Measurements from ENCODE around the gene UBL4B. TPM values are rescaled to one million over a fixed set of nuclear protein-coding genes. Genes with fewer than 3 reads are reported as not detected.

UBL4B gene
- total RNA-seq, 1 donor from 2014 or later = not detected

DNA sequence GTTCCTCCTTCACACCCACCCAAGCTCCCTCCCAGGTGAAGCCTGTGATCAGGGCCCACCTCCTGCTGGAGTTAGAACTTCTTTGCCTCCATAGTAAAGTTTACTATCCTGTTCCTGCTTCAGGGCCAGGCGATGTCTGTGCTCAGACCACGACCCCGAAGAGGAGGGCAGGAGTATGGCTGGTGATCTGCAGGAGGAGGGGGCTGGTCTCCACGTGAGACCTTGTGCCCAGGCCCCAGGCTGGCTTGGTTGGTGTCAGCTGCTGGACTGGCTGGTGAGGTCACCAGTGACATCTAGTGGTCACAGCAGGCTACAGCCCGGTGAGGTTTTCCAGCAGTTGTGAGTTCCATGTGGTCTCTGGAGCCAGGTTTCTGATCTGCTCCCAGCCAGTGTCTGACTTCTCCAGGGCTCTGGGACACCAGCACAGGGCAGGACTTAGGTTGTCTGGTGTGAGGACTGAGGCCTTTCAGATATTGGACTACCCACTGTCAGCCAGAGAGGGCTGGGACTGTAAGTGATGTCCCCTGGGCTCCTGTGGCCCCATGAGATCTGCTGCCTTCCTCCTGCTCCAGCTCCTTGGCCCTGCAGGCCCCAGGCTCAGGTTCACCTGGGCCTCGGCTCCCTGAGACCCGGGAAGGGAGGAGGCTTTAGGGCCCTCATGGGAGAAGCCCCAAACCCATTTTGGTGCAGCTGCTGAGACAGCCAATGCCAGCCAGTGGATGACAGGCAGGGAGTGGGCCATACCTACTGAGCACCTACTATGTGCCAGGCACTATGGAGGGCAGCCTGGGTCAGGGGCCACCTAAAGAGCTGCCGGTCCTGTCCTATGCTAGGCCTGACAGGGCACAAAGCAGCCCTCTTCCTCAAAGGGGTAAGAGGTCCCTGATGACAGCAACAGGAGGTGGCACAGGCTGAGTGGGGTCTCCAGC lies 6.0 kb upstream of the UBL4B start:
- Mint-ChIP-seq H3K27ac (ENCODE audit: unreplicated experiment) (no peak overlapping the region), H3K4me1 (ENCODE audit: low read depth) (peaks cover 14% of the 10 kb centered on the region), H3K4me3 (ENCODE audit: unreplicated experiment) (no peak overlapping the region), H3K9me3 (ENCODE audit: low read depth) (no peaks in the 10 kb centered on the region), H3K27me3 (ENCODE audit: low read depth) (peaks cover 2% of the 10 kb centered on the region), H3K36me3 (ENCODE audit: low read depth) (no peaks in the 10 kb centered on the region)
- TF ChIP-seq, protein P1, sequence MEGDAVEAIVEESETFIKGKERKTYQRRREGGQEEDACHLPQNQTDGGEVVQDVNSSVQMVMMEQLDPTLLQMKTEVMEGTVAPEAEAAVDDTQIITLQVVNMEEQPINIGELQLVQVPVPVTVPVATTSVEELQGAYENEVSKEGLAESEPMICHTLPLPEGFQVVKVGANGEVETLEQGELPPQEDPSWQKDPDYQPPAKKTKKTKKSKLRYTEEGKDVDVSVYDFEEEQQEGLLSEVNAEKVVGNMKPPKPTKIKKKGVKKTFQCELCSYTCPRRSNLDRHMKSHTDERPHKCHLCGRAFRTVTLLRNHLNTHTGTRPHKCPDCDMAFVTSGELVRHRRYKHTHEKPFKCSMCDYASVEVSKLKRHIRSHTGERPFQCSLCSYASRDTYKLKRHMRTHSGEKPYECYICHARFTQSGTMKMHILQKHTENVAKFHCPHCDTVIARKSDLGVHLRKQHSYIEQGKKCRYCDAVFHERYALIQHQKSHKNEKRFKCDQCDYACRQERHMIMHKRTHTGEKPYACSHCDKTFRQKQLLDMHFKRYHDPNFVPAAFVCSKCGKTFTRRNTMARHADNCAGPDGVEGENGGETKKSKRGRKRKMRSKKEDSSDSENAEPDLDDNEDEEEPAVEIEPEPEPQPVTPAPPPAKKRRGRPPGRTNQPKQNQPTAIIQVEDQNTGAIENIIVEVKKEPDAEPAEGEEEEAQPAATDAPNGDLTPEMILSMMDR (IDR thresholded peaks at IDR 0.05) = peak; percentile 92
- DNase-seq (ENCODE audit: low spot score) = no peak

DNA sequence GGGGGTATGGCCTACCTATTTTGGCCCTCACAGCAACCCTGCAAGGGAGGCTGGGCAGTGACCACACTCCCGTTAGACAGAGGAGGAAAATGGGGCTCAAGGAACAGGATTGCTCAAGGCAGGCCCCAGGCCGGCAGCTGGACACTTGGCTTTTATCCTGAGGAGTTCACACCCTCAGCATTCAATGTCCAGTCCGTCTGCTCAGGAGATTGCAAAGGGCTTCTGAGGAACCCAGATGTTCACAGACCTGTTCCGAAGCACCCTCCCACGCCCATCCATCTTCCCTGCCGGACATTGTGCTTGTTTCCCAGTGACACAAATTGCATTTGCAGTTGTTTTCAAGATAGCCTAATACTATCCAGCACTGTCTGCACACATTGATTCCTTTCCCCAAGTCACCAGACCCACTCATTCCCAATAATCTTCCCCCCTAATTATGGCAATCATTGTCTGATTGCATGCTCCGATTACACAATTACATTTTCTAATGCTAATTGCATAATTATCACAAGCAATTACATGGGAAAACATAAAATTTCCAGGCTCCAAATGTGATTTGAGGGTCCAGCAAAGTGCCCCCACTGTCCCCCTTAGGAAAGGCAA lies 4.3 kb upstream of the UBL4B start:
- H3K27me3 Mint-ChIP-seq (ENCODE audit: low read depth) = peaks cover 2% of the 10 kb centered on the region

DNA sequence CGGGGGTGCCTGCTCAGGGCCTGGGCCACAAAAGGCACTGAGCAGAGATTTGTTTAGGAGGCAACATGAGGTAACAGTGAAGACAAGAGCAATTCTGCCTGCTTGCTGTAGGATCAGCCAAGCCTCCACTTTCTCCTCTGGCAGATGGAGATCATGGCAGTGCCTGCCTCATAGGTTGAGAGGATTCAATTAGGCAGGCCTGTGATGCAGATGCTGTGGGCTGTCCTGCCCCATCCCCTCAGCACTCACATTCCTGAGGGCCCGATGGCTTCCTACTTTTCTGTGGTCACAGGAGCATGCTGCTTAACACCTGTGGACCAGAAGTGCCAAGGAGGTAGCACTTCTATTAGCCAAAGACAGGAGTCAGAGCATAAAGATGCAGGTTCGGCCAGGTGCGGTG lies 1.2 kb upstream of the UBL4B start:
- Mint-ChIP-seq H3K36me3 (ENCODE audit: low read depth) (no peaks in the 10 kb centered on the region), H3K9me3 (ENCODE audit: low read depth) (no peaks in the 10 kb centered on the region), H3K27ac (ENCODE audit: unreplicated experiment) (no peak overlapping the region), H3K27me3 (ENCODE audit: low read depth) (peaks cover 10% of the 10 kb centered on the region), H3K4me3 (ENCODE audit: unreplicated experiment) (no peak overlapping the region), H3K4me1 (ENCODE audit: low read depth) (peaks cover 7% of the 10 kb centered on the region)
- no peak for DNase-seq (ENCODE audit: low spot score)
- TF ChIP-seq, protein P1 (IDR thresholded peaks at IDR 0.05) = no peak

More for the DNA sequence above, 4.3 kb upstream of the UBL4B start:
- H3K4me1 Mint-ChIP-seq (ENCODE audit: low read depth) = peaks cover 7% of the 10 kb centered on the region
- DNase-seq (ENCODE audit: low spot score) = no peak
- TF ChIP-seq, protein P1 (IDR thresholded peaks at IDR 0.05) = no peak
- no peak overlapping the region for H3K4me3 Mint-ChIP-seq (ENCODE audit: unreplicated experiment)
- H3K27ac Mint-ChIP-seq (ENCODE audit: unreplicated experiment) = no peak overlapping the region
- H3K36me3 Mint-ChIP-seq (ENCODE audit: low read depth) = no peaks in the 10 kb centered on the region
- no peaks in the 10 kb centered on the region for H3K9me3 Mint-ChIP-seq (ENCODE audit: low read depth)

DNA sequence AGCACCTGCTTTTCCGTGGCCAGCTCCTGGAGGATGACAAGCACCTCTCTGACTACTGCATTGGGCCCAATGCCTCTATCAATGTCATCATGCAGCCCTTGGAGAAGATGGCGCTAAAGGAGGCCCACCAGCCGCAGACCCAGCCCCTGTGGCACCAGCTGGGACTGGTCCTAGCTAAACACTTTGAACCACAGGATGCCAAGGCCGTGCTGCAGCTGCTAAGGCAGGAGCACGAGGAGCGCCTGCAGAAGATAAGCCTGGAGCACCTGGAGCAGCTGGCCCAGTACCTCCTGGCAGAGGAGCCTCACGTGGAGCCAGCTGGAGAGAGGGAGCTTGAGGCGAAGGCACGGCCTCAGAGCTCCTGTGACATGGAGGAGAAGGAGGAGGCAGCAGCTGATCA lies 413 bp downstream of the UBL4B start:
- no peak for DNase-seq (ENCODE audit: low spot score)
- no peak overlapping the region for H3K27ac Mint-ChIP-seq (ENCODE audit: unreplicated experiment)

DNA sequence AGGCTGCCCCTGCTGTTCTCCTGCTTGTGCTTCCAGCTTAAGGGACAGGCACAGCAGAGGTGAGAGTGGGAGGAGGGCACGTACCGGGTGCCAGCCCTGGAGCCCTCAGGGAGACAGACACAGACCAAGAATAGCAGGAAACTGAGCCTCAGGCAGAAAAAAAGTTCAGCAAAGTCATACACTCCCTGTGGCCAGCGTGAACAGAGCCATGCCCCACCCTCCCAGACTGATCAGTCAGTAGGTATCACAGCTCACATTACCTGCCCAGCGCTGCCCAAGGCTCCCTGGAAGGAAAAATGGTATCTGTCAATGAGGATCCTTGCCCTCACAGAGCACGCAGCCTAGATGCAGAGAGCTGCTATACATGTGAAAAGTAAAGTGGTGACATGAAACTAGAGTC lies 1.3 kb downstream of the UBL4B start:
- TF ChIP-seq, protein P1 (IDR thresholded peaks at IDR 0.05) = no peak
- H3K4me1 Mint-ChIP-seq (ENCODE audit: low read depth) = peaks cover 7% of the 10 kb centered on the region
- H3K9me3 Mint-ChIP-seq (ENCODE audit: low read depth) = no peaks in the 10 kb centered on the region
- no peak overlapping the region for H3K27ac Mint-ChIP-seq (ENCODE audit: unreplicated experiment)
- H3K36me3 Mint-ChIP-seq (ENCODE audit: low read depth) = no peaks in the 10 kb centered on the region
- H3K27me3 Mint-ChIP-seq (ENCODE audit: low read depth) = peaks cover 8% of the 10 kb centered on the region
- H3K4me3 Mint-ChIP-seq (ENCODE audit: unreplicated experiment) = no peak overlapping the region
- DNase-seq (ENCODE audit: low spot score) = no peak

More for the DNA sequence above, 413 bp downstream of the UBL4B start:
- no peak overlapping the region for H3K4me3 Mint-ChIP-seq (ENCODE audit: unreplicated experiment)
- H3K27me3 Mint-ChIP-seq (ENCODE audit: low read depth) = peaks cover 8% of the 10 kb centered on the region
- TF ChIP-seq, protein P1 (IDR thresholded peaks at IDR 0.05) = no peak
- peaks cover 7% of the 10 kb centered on the region for H3K4me1 Mint-ChIP-seq (ENCODE audit: low read depth)
- no peaks in the 10 kb centered on the region for H3K36me3 Mint-ChIP-seq (ENCODE audit: low read depth)
- no peaks in the 10 kb centered on the region for H3K9me3 Mint-ChIP-seq (ENCODE audit: low read depth)
